Ovary (tissue), 3 donors: Measurements from ENCODE around the gene DENND5B.

ENCODE experiments used
- POLR2A ChIP-seq: fragments of 450-650 bp; IDR thresholded peaks from one replicate; pipeline ENCODE4 v1.6.1; 2017; ENCODE audit warnings: antibody characterized with exemption, mild to moderate bottlenecking, moderate library complexity
- TF ChIP-seq, protein P1 (sequence below), 3 donors: fragments of 450-650 bp in 2 of 3; fragments of 200-600 bp in 1 of 3; IDR thresholded peaks; one replicate each; pipeline versions ENCODE4 v1.5.1 to v1.8.0; 2016 to 2022; ENCODE audit warnings: antibody characterized with exemption in 3 of 3, mild to moderate bottlenecking in 1 of 3
- donor health status: DM: no; HTN: no; CAD: no.

DNA sequence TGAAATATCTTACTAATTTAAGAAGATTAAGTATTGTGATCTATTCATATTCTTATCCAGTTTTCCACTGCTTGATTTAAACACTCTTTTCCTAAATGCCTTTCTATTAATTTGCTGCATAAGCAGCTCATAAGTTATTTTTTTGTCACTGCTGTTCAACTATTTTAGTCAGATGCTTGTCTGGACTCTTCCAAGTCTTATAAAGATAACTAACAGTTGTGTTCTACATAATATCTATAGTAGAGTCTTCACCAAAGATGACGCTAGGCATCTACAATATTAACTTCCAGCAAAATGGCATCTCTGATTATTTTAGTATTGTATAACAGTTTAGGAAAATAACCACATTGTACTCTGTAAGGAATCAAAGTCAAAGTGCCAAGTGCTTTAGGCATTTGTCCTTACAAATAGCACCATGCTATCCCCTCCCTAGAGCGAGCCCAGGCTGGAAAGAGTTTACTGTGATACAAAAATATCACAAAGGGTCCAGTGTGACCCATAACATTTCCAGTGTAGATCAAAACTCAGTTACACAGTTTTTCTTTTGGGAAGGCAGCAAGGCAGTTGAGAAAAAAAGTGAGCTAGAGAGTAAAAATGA, 98.2 kb downstream of the DENND5B start:
- TF ChIP-seq, protein P1, sequence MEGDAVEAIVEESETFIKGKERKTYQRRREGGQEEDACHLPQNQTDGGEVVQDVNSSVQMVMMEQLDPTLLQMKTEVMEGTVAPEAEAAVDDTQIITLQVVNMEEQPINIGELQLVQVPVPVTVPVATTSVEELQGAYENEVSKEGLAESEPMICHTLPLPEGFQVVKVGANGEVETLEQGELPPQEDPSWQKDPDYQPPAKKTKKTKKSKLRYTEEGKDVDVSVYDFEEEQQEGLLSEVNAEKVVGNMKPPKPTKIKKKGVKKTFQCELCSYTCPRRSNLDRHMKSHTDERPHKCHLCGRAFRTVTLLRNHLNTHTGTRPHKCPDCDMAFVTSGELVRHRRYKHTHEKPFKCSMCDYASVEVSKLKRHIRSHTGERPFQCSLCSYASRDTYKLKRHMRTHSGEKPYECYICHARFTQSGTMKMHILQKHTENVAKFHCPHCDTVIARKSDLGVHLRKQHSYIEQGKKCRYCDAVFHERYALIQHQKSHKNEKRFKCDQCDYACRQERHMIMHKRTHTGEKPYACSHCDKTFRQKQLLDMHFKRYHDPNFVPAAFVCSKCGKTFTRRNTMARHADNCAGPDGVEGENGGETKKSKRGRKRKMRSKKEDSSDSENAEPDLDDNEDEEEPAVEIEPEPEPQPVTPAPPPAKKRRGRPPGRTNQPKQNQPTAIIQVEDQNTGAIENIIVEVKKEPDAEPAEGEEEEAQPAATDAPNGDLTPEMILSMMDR (IDR thresholded peaks at IDR 0.05) = no peak
- TF ChIP-seq POLR2A = no peak
